Natural killer cell (primary cell): ENCODE data around the gene TSPAN10. TPM values are rescaled to one million over a fixed set of nuclear protein-coding genes. Genes with fewer than 3 reads are reported as not detected.

Experiments used
- ATAC-seq, 3 donors: fragments of 150-1000 bp in 2 of 3; fragments of 200-7000 bp in 1 of 3; cut with Tn5 transposase; 1 replicate in 1 of 3; 2 replicates in 2 of 3; pipeline ENCODE4 v1.10.0; 2021; ENCODE audit warnings: mild to moderate bottlenecking in 2 of 3, moderate library complexity in 2 of 3
- DNase-seq, 2 donors: peaks; one replicate each; pipeline versions ENCODE4 v3.0.0 to v3.0.0-alpha.2; 2013 to 2021; ENCODE audit warnings: mixed read lengths in 1 of 2
- H3K27ac ChIP-seq: one replicate; pipeline ENCODE4 v1.5.1; 2013; ENCODE audit warnings: mild to moderate bottlenecking, low read length
- H3K27me3 ChIP-seq: one replicate; pipeline ENCODE4 v1.6.1; 2013; ENCODE audit warnings: low read length; ENCODE audit not compliant: control insufficient read depth, insufficient read depth
- H3K36me3 ChIP-seq: one replicate; pipeline ENCODE4 v1.6.1; 2013; ENCODE audit warnings: low read length; ENCODE audit not compliant: control insufficient read depth, insufficient read depth
- H3K4me1 ChIP-seq: one replicate; pipeline ENCODE4 v1.6.1; 2013; ENCODE audit warnings: low read length; ENCODE audit not compliant: control insufficient read depth, insufficient read depth
- H3K4me3 ChIP-seq: one replicate; pipeline ENCODE4 v1.5.1; 2013; ENCODE audit warnings: low read length
- H3K9me3 ChIP-seq: one replicate; pipeline ENCODE4 v1.6.1; 2013; ENCODE audit warnings: low read length; ENCODE audit not compliant: control insufficient read depth, insufficient read depth
- H3K27ac Mint-ChIP-seq, 2 donors: one replicate each; pipeline ENCODE4 v1.8.0; 2022; ENCODE audit warnings: mild to moderate bottlenecking in 2 of 2, mixed read lengths in 2 of 2, moderate library complexity in 1 of 2
- H3K27me3 Mint-ChIP-seq, 2 donors: one replicate each; pipeline ENCODE4 v1.8.0; 2022; ENCODE audit warnings: low read depth in 2 of 2, mixed read lengths in 2 of 2
- H3K36me3 Mint-ChIP-seq: one replicate; pipeline ENCODE4 v1.8.0; 2022; ENCODE audit warnings: mixed read lengths
- H3K4me1 Mint-ChIP-seq, 2 donors: one replicate each; pipeline ENCODE4 v1.8.0; 2022; ENCODE audit warnings: mixed read lengths in 2 of 2
- H3K4me3 Mint-ChIP-seq: one replicate; pipeline ENCODE4 v1.8.0; 2022; ENCODE audit warnings: mild to moderate bottlenecking, moderate library complexity, mixed read lengths
- H3K9me3 Mint-ChIP-seq, 2 donors: one replicate each; pipeline ENCODE4 v1.8.0; 2022; ENCODE audit warnings: mixed read lengths in 2 of 2
- CTCF ChIP-seq: fragments of 200-600 bp; IDR thresholded peaks from one replicate; pipeline ENCODE4 v1.8.0; 2022; ENCODE audit warnings: antibody characterized with exemption
- WGBS: methylation state at CpG from one replicate; pipeline ENCODE4 v1.1.7; 2013; ENCODE audit warnings: missing lambda C conversion rate; ENCODE audit not compliant: insufficient coverage; 5-methylcytosine and 5-hydroxymethylcytosine counted together
- intact Hi-C: fragments of 100-400 bp; cut with micrococcal nuclease; formaldehyde crosslinking; loops from one replicate; pipeline ENCODE4 v1.14.2; 2022
- total RNA-seq, 4 donors: library from RNA; stranded (reverse); fragments of 120-200 nt in 1 of 4; gene quantifications; one replicate each; pipeline versions ENCODE4 v1.2.3 to v1.2.4, GENCODE V29; 2013 to 2022

The TSPAN10 gene
- under 1 TPM; 0.24 to 0.35 (median 0.29) TPM for total RNA-seq
- 0.45 TPM for total RNA-seq (2013)

- Histone ChIP-seq H3K9me3 (no peaks in the 10 kb centered on the region), H3K36me3 (no peaks in the 10 kb centered on the region), H3K4me3 (peak within 1 kb of the TSS; percentile 78), H3K4me1 (peaks cover 20% of the 10 kb centered on the region), H3K27me3 (no peaks in the 10 kb centered on the region), H3K27ac (peak within 1 kb of the TSS; percentile 59)
- TF ChIP-seq CTCF = no peak
- H3K4me3 Mint-ChIP-seq = peak within 1 kb of the TSS; percentile 96
- no peaks in the 10 kb centered on the region for H3K36me3 Mint-ChIP-seq
- intact Hi-C loops = no loop called here
- no peaks in the 10 kb centered on the region for H3K9me3 Mint-ChIP-seq
- peaks cover 9 to 20% of the 10 kb centered on the region in 2 donors for H3K4me1 Mint-ChIP-seq
- ATAC-seq (peak; percentile 90 to 93 (median 92)), DNase-seq (peak; percentile 78 to 92)
- H3K27me3 Mint-ChIP-seq = no peaks in the 10 kb centered on the region
- H3K27ac Mint-ChIP-seq = peak within 1 kb of the TSS; percentile 84 to 88
- under 1% methylated on average over 77 of the region's 77 CpGs for whole genome bisulfite sequencing
Observed at GRCh38 chr17:81636505-81637288, at the start of gene TSPAN10, which contains the start of gene NPLOC4. Gene TSPAN10 (plus strand): TSS chr17:81637196. CDS start chr17:81642413, 5,217 bp downstream. Gene NPLOC4 (minus strand): TSS chr17:81637112. CDS start chr17:81636930, 182 bp downstream.

GRCh38 chr17:81589612-81590011, 47.4 kb upstream of the TSPAN10 start:
- H3K36me3 ChIP-seq = peaks cover 64% of the 10 kb centered on the region

GRCh38 chr17:81590121-81590520, 46.9 kb upstream of the TSPAN10 start:
- whole genome bisulfite sequencing = 97% methylated on average over 8 of the region's 8 CpGs
- DNase-seq = no peak
- peaks cover 7% of the 10 kb centered on the region for H3K36me3 Mint-ChIP-seq
- Histone ChIP-seq H3K27ac (no peak overlapping the region), H3K36me3 (peaks cover 68% of the 10 kb centered on the region), H3K27me3 (no peaks in the 10 kb centered on the region), H3K4me1 (no peaks in the 10 kb centered on the region), H3K4me3 (no peak overlapping the region), H3K9me3 (no peaks in the 10 kb centered on the region)
- intact Hi-C loops = no loop called here
- no peaks in the 10 kb centered on the region for H3K9me3 Mint-ChIP-seq
- no peak for TF ChIP-seq CTCF
- no peaks in the 10 kb centered on the region for H3K4me1 Mint-ChIP-seq
- ATAC-seq = no peak
- H3K27ac Mint-ChIP-seq = no peak overlapping the region
- no peaks in the 10 kb centered on the region for H3K27me3 Mint-ChIP-seq
- no peak overlapping the region for H3K4me3 Mint-ChIP-seq

More at GRCh38 chr17:81589612-81590011, 47.4 kb upstream of the TSPAN10 start:
- H3K4me1 ChIP-seq = no peaks in the 10 kb centered on the region
- no peak overlapping the region for H3K27ac ChIP-seq
- DNase-seq (no peak), ATAC-seq (no peak)
- H3K4me3 ChIP-seq = no peak overlapping the region
- TF ChIP-seq CTCF = no peak
- 100% methylated on average over 5 of the region's 5 CpGs for WGBS
- no peaks in the 10 kb centered on the region for H3K4me1 Mint-ChIP-seq
- H3K27ac Mint-ChIP-seq = no peak overlapping the region
- H3K27me3 Mint-ChIP-seq = no peaks in the 10 kb centered on the region
- H3K27me3 ChIP-seq = no peaks in the 10 kb centered on the region
- intact Hi-C loops = no loop called here
- H3K9me3 Mint-ChIP-seq = no peaks in the 10 kb centered on the region
- no peak overlapping the region for H3K4me3 Mint-ChIP-seq
- H3K9me3 ChIP-seq = no peaks in the 10 kb centered on the region
- H3K36me3 Mint-ChIP-seq = peaks cover 7% of the 10 kb centered on the region
